Smooth muscle cell (in vitro differentiated cells): ENCODE data around the gene SOHLH1. TPM values are rescaled to one million over a fixed set of nuclear protein-coding genes. Genes with fewer than 3 reads are reported as not detected.

Source experiments
- DNase-seq: peaks from one replicate; lab custom pipeline; 2025; ENCODE audit not compliant: unreplicated experiment; lab: John Stamatoyannopoulos, UW
- H2AFZ ChIP-seq: fragments of 200-600 bp; sonication (generic); 2 replicates; pipeline ENCODE4 v1.6.0; 2016; ENCODE audit warnings: antibody characterized with exemption, low read depth, mild to moderate bottlenecking
- H3F3A ChIP-seq: fragments of 200-600 bp; sonication (generic); 2 replicates; pipeline ENCODE4 v1.6.0; 2017; ENCODE audit warnings: antibody characterized with exemption, low read depth
- H3K27ac ChIP-seq: fragments of 200-600 bp; sonication (generic); 2 replicates; pipeline ENCODE4 v1.5.1; 2016; ENCODE audit warnings: low read depth, mild to moderate bottlenecking
- H3K27me3 ChIP-seq: fragments of 200-600 bp; sonication (generic); 2 replicates; pipeline ENCODE4 v1.6.1; 2016; ENCODE audit warnings: low read depth, mild to moderate bottlenecking
- H3K36me3 ChIP-seq: fragments of 200-600 bp; sonication (generic); 2 replicates; pipeline ENCODE4 v1.5.1; 2016; ENCODE audit warnings: low read depth
- H3K4me1 ChIP-seq: fragments of 200-600 bp; sonication (generic); 2 replicates; pipeline ENCODE4 v1.5.1; 2016; ENCODE audit warnings: low read depth
- H3K4me2 ChIP-seq: fragments of 200-600 bp; sonication (generic); 2 replicates; pipeline ENCODE4 v1.6.0; 2016; ENCODE audit warnings: mild to moderate bottlenecking
- H3K4me3 ChIP-seq: fragments of 200-600 bp; sonication (generic); 2 replicates; pipeline ENCODE4 v1.5.1; 2016; ENCODE audit warnings: mild to moderate bottlenecking
- H3K79me2 ChIP-seq: fragments of 200-600 bp; sonication (generic); 2 replicates; pipeline ENCODE4 v1.6.0; 2016; ENCODE audit warnings: low read depth, mild to moderate bottlenecking
- H3K9ac ChIP-seq: fragments of 200-600 bp; sonication (generic); 2 replicates; pipeline ENCODE4 v1.6.0; 2016; ENCODE audit warnings: low read depth
- H3K9me3 ChIP-seq: fragments of 200-600 bp; sonication (generic); replicated peaks from 2 replicates; pipeline ENCODE4 v1.5.1; 2016; ENCODE audit warnings: low read depth
- H4K20me1 ChIP-seq: fragments of 200-600 bp; sonication (generic); 2 replicates; pipeline ENCODE4 v1.6.0; 2016; ENCODE audit warnings: low read depth
- WGBS: methylation state at CpG from one replicate; pipeline ENCODE4 v1.1.7; 2016; ENCODE audit warnings: low lambda C conversion rate; 5-methylcytosine and 5-hydroxymethylcytosine counted together
- polyA plus RNA-seq: library from polyadenylated mRNA; unstranded; fragments of >200 nt; fragmentation: Nextera tagmentation; extraction: Ambion mirVana; gene quantifications from 2 replicates; pipeline ENCODE4 v1.2.1, GENCODE V29; 2016
- total RNA-seq: library from RNA; depleted of rRNA; stranded (reverse); fragments of >200 nt; gene quantifications from 2 replicates; pipeline ENCODE4 v1.2.3, GENCODE V29; 2014
- TF ChIP-seq, protein P1 (sequence below): fragments of 200-600 bp; sonication (generic); IDR thresholded peaks from 2 replicates; pipeline ENCODE4 v1.5.1; 2017; ENCODE audit warnings: borderline replicate concordance, mild to moderate bottlenecking, antibody characterized with exemption; ENCODE audit not compliant: insufficient read depth, poor library complexity, severe bottlenecking

SOHLH1 gene
- total and polyA plus RNA-seq, 2 experiments from 2014 or later = not detected

DNA sequence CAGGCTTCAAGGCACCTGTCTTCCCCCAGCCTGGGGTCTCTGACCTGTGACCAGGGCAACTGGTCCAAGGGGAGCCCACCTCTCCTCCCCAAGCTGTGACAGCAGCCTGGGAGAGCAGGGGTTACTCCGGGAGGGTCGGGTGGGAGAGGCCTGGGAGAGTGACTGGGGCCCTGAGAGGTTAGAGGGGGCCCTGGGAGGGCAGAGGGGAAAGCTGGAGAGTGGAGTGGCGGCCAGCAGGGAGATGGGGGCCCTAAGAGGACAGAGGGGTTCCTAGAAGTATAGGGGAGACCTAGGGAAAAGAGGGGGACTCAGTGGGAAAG is 35.9 kb downstream of the SOHLH1 start:
- Histone ChIP-seq H3K9me3 (no peaks in the 10 kb centered on the region), H3K36me3 (peaks cover 2% of the 10 kb centered on the region), H3K4me1 (peaks cover 10% of the 10 kb centered on the region), H2AFZ (no peak overlapping the region), H3F3A (peaks cover 6% of the 10 kb centered on the region), H3K27me3 (no peaks in the 10 kb centered on the region), H3K79me2 (no peaks in the 10 kb centered on the region), H3K27ac (no peak overlapping the region), H3K9ac (no peak overlapping the region), H4K20me1 (peaks cover 60% of the 10 kb centered on the region), H3K4me3 (no peak overlapping the region), H3K4me2 (no peak overlapping the region)
- no peak for DNase-seq
- TF ChIP-seq, protein P1, sequence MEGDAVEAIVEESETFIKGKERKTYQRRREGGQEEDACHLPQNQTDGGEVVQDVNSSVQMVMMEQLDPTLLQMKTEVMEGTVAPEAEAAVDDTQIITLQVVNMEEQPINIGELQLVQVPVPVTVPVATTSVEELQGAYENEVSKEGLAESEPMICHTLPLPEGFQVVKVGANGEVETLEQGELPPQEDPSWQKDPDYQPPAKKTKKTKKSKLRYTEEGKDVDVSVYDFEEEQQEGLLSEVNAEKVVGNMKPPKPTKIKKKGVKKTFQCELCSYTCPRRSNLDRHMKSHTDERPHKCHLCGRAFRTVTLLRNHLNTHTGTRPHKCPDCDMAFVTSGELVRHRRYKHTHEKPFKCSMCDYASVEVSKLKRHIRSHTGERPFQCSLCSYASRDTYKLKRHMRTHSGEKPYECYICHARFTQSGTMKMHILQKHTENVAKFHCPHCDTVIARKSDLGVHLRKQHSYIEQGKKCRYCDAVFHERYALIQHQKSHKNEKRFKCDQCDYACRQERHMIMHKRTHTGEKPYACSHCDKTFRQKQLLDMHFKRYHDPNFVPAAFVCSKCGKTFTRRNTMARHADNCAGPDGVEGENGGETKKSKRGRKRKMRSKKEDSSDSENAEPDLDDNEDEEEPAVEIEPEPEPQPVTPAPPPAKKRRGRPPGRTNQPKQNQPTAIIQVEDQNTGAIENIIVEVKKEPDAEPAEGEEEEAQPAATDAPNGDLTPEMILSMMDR = no peak
- 90% methylated on average over 3 of the region's 3 CpGs for WGBS

DNA sequence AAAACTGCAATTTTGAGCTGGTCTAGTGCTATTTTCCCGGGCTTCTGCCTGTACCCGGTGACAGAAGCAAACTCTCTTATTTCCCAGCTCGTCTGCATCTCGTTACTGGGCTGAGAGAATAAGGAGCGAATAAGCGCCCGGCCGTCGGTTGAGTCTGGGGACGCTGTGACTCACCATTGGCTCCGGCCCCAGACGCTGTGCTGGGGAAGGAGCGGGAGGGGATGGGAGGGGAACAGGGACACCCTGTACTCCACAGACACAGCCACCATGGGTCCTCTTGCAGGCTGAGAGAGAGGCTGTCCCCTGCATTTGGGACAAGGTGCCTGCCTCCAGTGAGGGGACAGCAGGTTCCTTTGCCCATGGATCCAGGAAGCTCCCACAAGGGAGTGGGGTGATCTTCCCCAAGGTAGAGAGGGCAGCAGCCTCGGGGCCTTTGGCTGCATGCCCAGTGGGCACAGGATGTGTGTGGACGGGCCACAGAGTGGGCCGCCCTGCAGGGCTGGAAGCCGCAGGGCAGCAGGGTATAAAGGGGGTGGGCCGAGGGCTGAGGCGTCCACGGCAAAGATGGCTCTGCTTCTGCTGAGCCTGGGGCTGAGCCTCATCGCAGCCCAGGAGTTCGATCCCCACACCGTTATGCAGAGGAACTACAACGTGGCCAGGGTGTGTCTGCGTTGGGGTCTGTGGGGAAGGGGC is 36.4 kb downstream of the SOHLH1 start, which contains the start of gene LCN9:
TSS of gene LCN9 (plus strand) at position 552 of the 693 bp plus-strand sequence. CDS start at position 565, 13 bp downstream.
- no peaks in the 10 kb centered on the region for H3K79me2 ChIP-seq
- H3K27me3 ChIP-seq = no peaks in the 10 kb centered on the region
- 51% methylated on average over 24 of the region's 25 CpGs for WGBS
- H3K4me3 ChIP-seq = no peak within 1 kb of the TSS
- peaks cover 2% of the 10 kb centered on the region for H3K36me3 ChIP-seq
- peaks cover 6% of the 10 kb centered on the region for H3F3A ChIP-seq
- H2AFZ ChIP-seq = no peak within 1 kb of the TSS
- TF ChIP-seq, protein P1 = no peak
- H3K4me1 ChIP-seq = peaks cover 10% of the 10 kb centered on the region
- H3K27ac ChIP-seq = peak within 1 kb of the TSS; percentile 19
- no peaks in the 10 kb centered on the region for H3K9me3 ChIP-seq
- peaks cover 60% of the 10 kb centered on the region for H4K20me1 ChIP-seq
- no peak within 1 kb of the TSS for H3K4me2 ChIP-seq
- DNase-seq = no peak
- H3K9ac ChIP-seq = no peak within 1 kb of the TSS

DNA sequence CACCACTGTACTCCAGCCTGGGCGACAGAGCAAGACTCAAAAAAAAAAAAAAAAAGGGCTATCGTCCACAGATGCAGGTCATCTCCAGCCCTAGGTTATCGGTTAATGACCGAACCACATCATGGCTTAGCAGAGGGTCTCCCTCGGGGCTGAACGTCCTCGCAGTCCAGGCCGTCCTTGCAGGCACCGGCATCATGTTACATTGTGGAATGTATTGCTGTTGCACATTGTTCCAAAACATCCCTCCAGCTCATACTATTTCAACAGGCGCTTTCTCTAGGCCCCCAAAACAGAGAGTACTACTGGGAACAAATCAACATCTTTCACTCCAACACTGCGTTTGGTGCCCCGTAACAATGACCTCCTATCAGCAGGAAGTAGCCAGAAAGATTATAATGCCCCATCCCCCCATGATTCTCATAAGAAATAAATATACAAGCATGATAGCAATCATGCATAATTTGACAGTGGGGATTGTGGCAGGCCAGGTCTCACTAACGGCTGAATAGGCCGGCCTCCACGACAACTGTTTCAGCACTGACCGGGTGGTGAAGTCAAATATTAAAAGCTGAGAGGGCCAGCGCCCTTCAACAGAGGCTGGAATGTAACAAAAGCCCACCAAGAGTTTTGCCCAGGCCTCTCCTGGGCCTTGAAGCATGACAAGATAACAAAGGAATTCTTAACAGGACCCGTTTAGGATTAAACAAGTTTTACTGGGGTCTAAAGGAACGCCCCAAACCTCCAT is 37.3 kb downstream of the SOHLH1 start:
- H3K27ac ChIP-seq = peak overlapping the region; percentile 19
- H3K27me3 ChIP-seq = no peaks in the 10 kb centered on the region
- H3K79me2 ChIP-seq = no peaks in the 10 kb centered on the region
- peaks cover 6% of the 10 kb centered on the region for H3F3A ChIP-seq
- no peak overlapping the region for H3K4me2 ChIP-seq
- H3K4me3 ChIP-seq = no peak overlapping the region
- H2AFZ ChIP-seq = no peak overlapping the region
- no peak overlapping the region for H3K9ac ChIP-seq
- peaks cover 2% of the 10 kb centered on the region for H3K36me3 ChIP-seq
- DNase-seq = no peak
- WGBS = 51% methylated on average over 18 of the region's 19 CpGs
- no peaks in the 10 kb centered on the region for H3K9me3 ChIP-seq
- TF ChIP-seq, protein P1 = no peak
- H4K20me1 ChIP-seq = peaks cover 65% of the 10 kb centered on the region
- H3K4me1 ChIP-seq = peaks cover 10% of the 10 kb centered on the region
